A673 (cell line): Measurements from ENCODE around the gene FOXN3.

Source experiments
- CTCF ChIP-seq: fragments of 300-800, 200-600 bp; sonication (generic); conservative IDR thresholded peaks from 2 replicates; pipeline ENCODE4 v1.5.1; 2017; ENCODE audit warnings: low read depth, mild to moderate bottlenecking, antibody characterized with exemption, low read length, moderate library complexity, mixed read lengths
- EZH2 ChIP-seq: fragments of 200-600 bp; sonication (generic); IDR thresholded peaks from 2 replicates; pipeline ENCODE4 v1.6.1; 2017; ENCODE audit warnings: borderline replicate concordance, low read depth, mild to moderate bottlenecking, mixed read lengths, antibody characterized with exemption, low read length; ENCODE audit not compliant: poor library complexity, severe bottlenecking

- TF ChIP-seq CTCF (no peak), EZH2 (no peak)
These were observed 59.3 kb downstream of the FOXN3 start for GRCh38 chr14:89357655-89358297.
